Measurements from ENCODE around the gene ROBO1. TPM values are rescaled to one million over a fixed set of nuclear protein-coding genes. Genes with fewer than 3 reads are reported as not detected.

ROBO1 gene
- total RNA-seq, 1 experiment from 2014 or later = 67.6 TPM

DNA sequence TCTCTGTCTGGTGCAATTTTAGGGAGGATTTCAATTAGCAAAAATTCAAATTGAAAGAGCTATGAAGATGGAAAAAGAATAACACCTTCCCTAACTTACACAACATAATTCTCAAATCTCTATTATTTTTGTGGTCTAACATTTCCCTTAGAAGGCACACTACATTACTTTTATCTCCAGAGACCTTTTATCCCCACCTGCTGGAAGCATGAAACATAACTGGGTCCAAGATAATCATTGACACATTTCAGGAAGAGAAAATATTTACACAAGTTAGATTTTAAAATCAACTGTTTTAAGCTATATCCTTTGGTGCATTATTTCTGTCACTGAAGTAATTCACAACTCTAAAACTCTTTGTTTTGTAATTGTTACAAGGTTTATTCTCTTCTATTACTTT lies 779.5 kb downstream of the ROBO1 start:
- no peak overlapping the region for H3K27ac ChIP-seq (ENCODE audit: low read depth, low read length, poor library complexity, severe bottlenecking)
- no TSS peak for BruUV-seq (replicated peaks)
- H3K4me1 ChIP-seq (ENCODE audit: insufficient read depth, low read length, poor library complexity, severe bottlenecking) = peaks cover 40% of the 10 kb centered on the region
- CTCF ChIA-PET = interaction anchor here (0.6 kb wide), 2 partner anchors 25 to 30 kb away, joined by 3 to 5 read pairs; no protein-coding TSS in a partner anchor
- peak; percentile 67 for DNase-seq (ENCODE audit: low spot score)
- no peaks in the 10 kb centered on the region for H3K27me3 ChIP-seq (replicated peaks; ENCODE audit: insufficient read depth, low read depth, low read length, poor library complexity)
- H3K36me3 ChIP-seq (ENCODE audit: insufficient read depth, low read length, poor library complexity, severe bottlenecking) = no peaks in the 10 kb centered on the region
- no peak overlapping the region for H3K4me3 ChIP-seq (ENCODE audit: low read depth, low read length, poor library complexity, severe bottlenecking)
- POLR2A ChIA-PET (ENCODE audit: low non-redundant PET) = no interaction called here
- H3K9me3 ChIP-seq (ENCODE audit: low read depth, low read length, poor library complexity, severe bottlenecking) = peaks cover 11% of the 10 kb centered on the region
- TF ChIP-seq CTCF (conservative IDR thresholded peaks at IDR 0.05; ENCODE audit: low read depth, low read length) (peak; percentile 66), EZH2 (IDR thresholded peaks at IDR 0.05; ENCODE audit: borderline replicate concordance, low read depth, low read length, poor library complexity, severe bottlenecking) (no peak)
- intact Hi-C loops (cut with micrococcal nuclease; ENCODE audit: unreplicated experiment) = no loop called here

- Histone ChIP-seq H3K27ac (ENCODE audit: low read depth, low read length, poor library complexity, severe bottlenecking) (no peak overlapping the region), H3K4me3 (ENCODE audit: low read depth, low read length, poor library complexity, severe bottlenecking) (no peak overlapping the region), H3K9me3 (ENCODE audit: low read depth, low read length, poor library complexity, severe bottlenecking) (peaks cover 3% of the 10 kb centered on the region), H3K4me1 (ENCODE audit: insufficient read depth, low read length, poor library complexity, severe bottlenecking) (peaks cover 39% of the 10 kb centered on the region), H3K36me3 (ENCODE audit: insufficient read depth, low read length, poor library complexity, severe bottlenecking) (no peaks in the 10 kb centered on the region), H3K27me3 (replicated peaks; ENCODE audit: insufficient read depth, low read depth, low read length, poor library complexity) (no peaks in the 10 kb centered on the region)
- DNase-seq (ENCODE audit: low spot score) = no peak
- CTCF ChIA-PET = interaction anchor here (0.7 kb wide), 1 partner anchor 324 kb away, joined by 4 read pairs; no protein-coding TSS in a partner anchor
- POLR2A ChIA-PET (ENCODE audit: low non-redundant PET) = no interaction called here
- TF ChIP-seq EZH2 (IDR thresholded peaks at IDR 0.05; ENCODE audit: borderline replicate concordance, low read depth, low read length, poor library complexity, severe bottlenecking) (no peak), CTCF (conservative IDR thresholded peaks at IDR 0.05; ENCODE audit: low read depth, low read length) (no peak)
- intact Hi-C loops (cut with micrococcal nuclease; ENCODE audit: unreplicated experiment) = no loop called here
- no TSS peak for BruUV-seq (replicated peaks)
Measured at GRCh38 chr3:78986416-78987101, 781.2 kb downstream of the ROBO1 start.

DNA sequence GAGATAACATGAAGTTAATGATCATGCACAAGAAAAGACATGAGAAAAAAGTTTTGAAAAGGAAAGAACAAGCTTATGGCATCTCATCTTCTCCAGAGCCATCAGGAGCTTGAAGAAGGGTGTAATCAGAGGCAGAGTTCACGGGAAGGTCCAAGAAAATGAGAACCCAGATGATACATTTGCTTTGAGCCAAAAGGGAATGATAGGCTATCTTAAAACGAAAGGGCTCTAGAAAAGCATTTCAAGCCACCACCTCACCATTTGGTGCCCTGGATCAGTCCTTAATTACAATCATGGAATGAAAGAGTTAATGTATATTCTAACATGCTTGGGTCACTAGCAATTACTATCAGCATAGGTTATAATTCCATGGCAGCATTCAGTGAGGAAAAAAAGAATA lies 781.8 kb downstream of the ROBO1 start:
- intact Hi-C loops (cut with micrococcal nuclease; ENCODE audit: unreplicated experiment) = no loop called here
- H3K4me3 ChIP-seq (ENCODE audit: low read depth, low read length, poor library complexity, severe bottlenecking) = no peak overlapping the region
- TF ChIP-seq CTCF (conservative IDR thresholded peaks at IDR 0.05; ENCODE audit: low read depth, low read length) (no peak), EZH2 (IDR thresholded peaks at IDR 0.05; ENCODE audit: borderline replicate concordance, low read depth, low read length, poor library complexity, severe bottlenecking) (no peak)
- H3K27ac ChIP-seq (ENCODE audit: low read depth, low read length, poor library complexity, severe bottlenecking) = peak overlapping the region; percentile 26
- no TSS peak for BruUV-seq (replicated peaks)
- H3K27me3 ChIP-seq (replicated peaks; ENCODE audit: insufficient read depth, low read depth, low read length, poor library complexity) = no peaks in the 10 kb centered on the region
- no peak for DNase-seq (ENCODE audit: low spot score)
- H3K36me3 ChIP-seq (ENCODE audit: insufficient read depth, low read length, poor library complexity, severe bottlenecking) = no peaks in the 10 kb centered on the region
- H3K9me3 ChIP-seq (ENCODE audit: low read depth, low read length, poor library complexity, severe bottlenecking) = no peaks in the 10 kb centered on the region
- CTCF ChIA-PET = no interaction called here
- POLR2A ChIA-PET (ENCODE audit: low non-redundant PET) = no interaction called here
- H3K4me1 ChIP-seq (ENCODE audit: insufficient read depth, low read length, poor library complexity, severe bottlenecking) = peaks cover 44% of the 10 kb centered on the region

Data from A673 (cell line).